ENCODE data around the gene CASQ2. TPM values are rescaled to one million over a fixed set of nuclear protein-coding genes. Genes with fewer than 3 reads are reported as not detected.

The CASQ2 gene
- total and polyA plus RNA-seq, 4 donors: 2.8 to 47.9 (median 15.2) TPM

GRCh38 chr1:115729756-115730155 lies 38.8 kb downstream of the CASQ2 start:
- H3K9me3 ChIP-seq (ENCODE audit: control insufficient read depth, low read length): no peaks in the 10 kb centered on the region
- no peaks in the 10 kb centered on the region for H3K4me1 ChIP-seq (ENCODE audit: control insufficient read depth in 1 of 2, insufficient read depth in 2 of 2, low read length in 2 of 2)
- H3K27ac ChIP-seq (ENCODE audit: low read depth in 1 of 2, low read length in 2 of 2): no peak overlapping the region
- H3K36me3 ChIP-seq (ENCODE audit: control insufficient read depth in 1 of 2, insufficient read depth in 2 of 2, low read length in 1 of 2): no peaks in the 10 kb centered on the region
- ATAC-seq (ENCODE audit: low FRiP score) (no peak), DNase-seq (no peak)
- H3K27me3 ChIP-seq (ENCODE audit: control insufficient read depth in 1 of 2, insufficient read depth in 2 of 2, low read length in 1 of 2): no peaks in the 10 kb centered on the region
- intact Hi-C loops (cut with DNase I): loop anchor here in 1 of 2 donors (5.0 kb wide), 1 partner anchor 33 kb away; no protein-coding TSS in a partner anchor
- H3K4me3 ChIP-seq (ENCODE audit: low read length in 2 of 2): no peak overlapping the region
- WGBS, 2 donors: 80 to 83% methylated on average over 4 of the region's 4 CpGs

GRCh38 chr1:115728341-115728740 lies 40.2 kb downstream of the CASQ2 start:
- no peaks in the 10 kb centered on the region for H3K36me3 ChIP-seq (ENCODE audit: control insufficient read depth in 1 of 2, insufficient read depth in 2 of 2, low read length in 1 of 2)
- H3K27me3 ChIP-seq (ENCODE audit: control insufficient read depth in 1 of 2, insufficient read depth in 2 of 2, low read length in 1 of 2): no peaks in the 10 kb centered on the region
- no peaks in the 10 kb centered on the region for H3K4me1 ChIP-seq (ENCODE audit: control insufficient read depth in 1 of 2, insufficient read depth in 2 of 2, low read length in 2 of 2)
- 64 to 74% methylated on average over 1 of the region's 1 CpG for WGBS, 2 donors
- ATAC-seq (ENCODE audit: low FRiP score) (no peak), DNase-seq (no peak)
- no peak overlapping the region for H3K27ac ChIP-seq (ENCODE audit: low read depth in 1 of 2, low read length in 2 of 2)
- no peaks in the 10 kb centered on the region for H3K9me3 ChIP-seq (ENCODE audit: control insufficient read depth, low read length)
- intact Hi-C loops (cut with DNase I): loop anchor here in 1 of 2 donors (5.0 kb wide), 1 partner anchor 34 kb away; no protein-coding TSS in a partner anchor
- no peak overlapping the region for H3K4me3 ChIP-seq (ENCODE audit: low read length in 2 of 2)

GRCh38 chr1:115727706-115728249 lies 40.7 kb downstream of the CASQ2 start:
- intact Hi-C loops (cut with DNase I): loop anchor here in 1 of 2 donors (5.0 kb wide), 1 partner anchor 35 kb away; no protein-coding TSS in a partner anchor
- no peaks in the 10 kb centered on the region for H3K9me3 ChIP-seq (ENCODE audit: control insufficient read depth, low read length)
- peak overlapping the region in 1 of 2 donors; percentile 8 for H3K27ac ChIP-seq (ENCODE audit: low read depth in 1 of 2, low read length in 2 of 2)
- no peaks in the 10 kb centered on the region for H3K36me3 ChIP-seq (ENCODE audit: control insufficient read depth in 1 of 2, insufficient read depth in 2 of 2, low read length in 1 of 2)
- H3K4me1 ChIP-seq (ENCODE audit: control insufficient read depth in 1 of 2, insufficient read depth in 2 of 2, low read length in 2 of 2): no peaks in the 10 kb centered on the region
- H3K27me3 ChIP-seq (ENCODE audit: control insufficient read depth in 1 of 2, insufficient read depth in 2 of 2, low read length in 1 of 2): no peaks in the 10 kb centered on the region
- no peak overlapping the region for H3K4me3 ChIP-seq (ENCODE audit: low read length in 2 of 2)
- DNase-seq: peak in 1 of 2 donors; percentile 83
- peak; percentile 84 for ATAC-seq (ENCODE audit: low FRiP score)
- WGBS, 2 donors: 20 to 22% methylated on average over 7 of the region's 7 CpGs

GRCh38 chr1:115726570-115726969 lies 41.9 kb downstream of the CASQ2 start:
- DNase-seq (no peak), ATAC-seq (ENCODE audit: low FRiP score) (no peak)
- intact Hi-C loops (cut with DNase I): loop anchor here in 1 of 2 donors (5.0 kb wide), 1 partner anchor 36 kb away; no protein-coding TSS in a partner anchor
- H3K4me1 ChIP-seq (ENCODE audit: control insufficient read depth in 1 of 2, insufficient read depth in 2 of 2, low read length in 2 of 2): no peaks in the 10 kb centered on the region
- H3K4me3 ChIP-seq (ENCODE audit: low read length in 2 of 2): no peak overlapping the region
- no peaks in the 10 kb centered on the region for H3K9me3 ChIP-seq (ENCODE audit: control insufficient read depth, low read length)
- H3K36me3 ChIP-seq (ENCODE audit: control insufficient read depth in 1 of 2, insufficient read depth in 2 of 2, low read length in 1 of 2): no peaks in the 10 kb centered on the region
- no peaks in the 10 kb centered on the region for H3K27me3 ChIP-seq (ENCODE audit: control insufficient read depth in 1 of 2, insufficient read depth in 2 of 2, low read length in 1 of 2)
- H3K27ac ChIP-seq (ENCODE audit: low read depth in 1 of 2, low read length in 2 of 2): no peak overlapping the region

- ATAC-seq (ENCODE audit: low FRiP score) (no peak), DNase-seq (no peak)
- H3K27ac ChIP-seq (ENCODE audit: low read depth in 1 of 2, low read length in 2 of 2): no peak overlapping the region
- intact Hi-C loops (cut with DNase I): loop anchor here in 1 of 2 donors (5.0 kb wide), 1 partner anchor 36 kb away; no protein-coding TSS in a partner anchor
- H3K4me3 ChIP-seq (ENCODE audit: low read length in 2 of 2): no peak overlapping the region
- 88 to 90% methylated on average over 3 of the region's 3 CpGs for WGBS, 2 donors
- no peaks in the 10 kb centered on the region for H3K36me3 ChIP-seq (ENCODE audit: control insufficient read depth in 1 of 2, insufficient read depth in 2 of 2, low read length in 1 of 2)
- H3K4me1 ChIP-seq (ENCODE audit: control insufficient read depth in 1 of 2, insufficient read depth in 2 of 2, low read length in 2 of 2): no peaks in the 10 kb centered on the region
- H3K9me3 ChIP-seq (ENCODE audit: control insufficient read depth, low read length): no peaks in the 10 kb centered on the region
- H3K27me3 ChIP-seq (ENCODE audit: control insufficient read depth in 1 of 2, insufficient read depth in 2 of 2, low read length in 1 of 2): no peaks in the 10 kb centered on the region
Observed at GRCh38 chr1:115726161-115726560, 42.4 kb downstream of the CASQ2 start.

GRCh38 chr1:115725600-115725999 lies 42.9 kb downstream of the CASQ2 start:
- DNase-seq: no peak
- H3K9me3 ChIP-seq (ENCODE audit: control insufficient read depth, low read length): no peaks in the 10 kb centered on the region
- no peak overlapping the region for H3K27ac ChIP-seq (ENCODE audit: low read depth in 1 of 2, low read length in 2 of 2)
- intact Hi-C loops (cut with DNase I): loop anchor here in 1 of 2 donors (5.0 kb wide), 1 partner anchor 37 kb away; no protein-coding TSS in a partner anchor
- H3K36me3 ChIP-seq (ENCODE audit: control insufficient read depth in 1 of 2, insufficient read depth in 2 of 2, low read length in 1 of 2): no peaks in the 10 kb centered on the region
- H3K4me3 ChIP-seq (ENCODE audit: low read length in 2 of 2): no peak overlapping the region
- H3K4me1 ChIP-seq (ENCODE audit: control insufficient read depth in 1 of 2, insufficient read depth in 2 of 2, low read length in 2 of 2): no peaks in the 10 kb centered on the region
- ATAC-seq (ENCODE audit: low FRiP score): peak; percentile 22
- H3K27me3 ChIP-seq (ENCODE audit: control insufficient read depth in 1 of 2, insufficient read depth in 2 of 2, low read length in 1 of 2): no peaks in the 10 kb centered on the region
- WGBS, 2 donors: 81 to 88% methylated on average over 2 of the region's 2 CpGs

GRCh38 chr1:115723756-115724155 lies 44.8 kb downstream of the CASQ2 start:
- H3K4me1 ChIP-seq (ENCODE audit: control insufficient read depth in 1 of 2, insufficient read depth in 2 of 2, low read length in 2 of 2): no peaks in the 10 kb centered on the region
- no peaks in the 10 kb centered on the region for H3K27me3 ChIP-seq (ENCODE audit: control insufficient read depth in 1 of 2, insufficient read depth in 2 of 2, low read length in 1 of 2)
- ATAC-seq (ENCODE audit: low FRiP score): no peak
- no peak for DNase-seq
- WGBS, 2 donors: 90 to 91% methylated on average over 5 of the region's 5 CpGs
- intact Hi-C loops (cut with DNase I): no loop called here
- no peaks in the 10 kb centered on the region for H3K9me3 ChIP-seq (ENCODE audit: control insufficient read depth, low read length)
- no peak overlapping the region for H3K4me3 ChIP-seq (ENCODE audit: low read length in 2 of 2)
- H3K36me3 ChIP-seq (ENCODE audit: control insufficient read depth in 1 of 2, insufficient read depth in 2 of 2, low read length in 1 of 2): no peaks in the 10 kb centered on the region
- H3K27ac ChIP-seq (ENCODE audit: low read depth in 1 of 2, low read length in 2 of 2): no peak overlapping the region

- DNase-seq: no peak
- WGBS, 2 donors: 94 to 97% methylated on average over 1 of the region's 1 CpG
- H3K27ac ChIP-seq (ENCODE audit: low read depth in 1 of 2, low read length in 2 of 2): no peak overlapping the region
Observed at GRCh38 chr1:115722221-115722620, 46.3 kb downstream of the CASQ2 start.

GRCh38 chr1:115719285-115719684 lies 49.2 kb downstream of the CASQ2 start:
- Histone ChIP-seq H3K36me3 (ENCODE audit: control insufficient read depth in 1 of 2, insufficient read depth in 2 of 2, low read length in 1 of 2) (no peaks in the 10 kb centered on the region), H3K27me3 (ENCODE audit: control insufficient read depth in 1 of 2, insufficient read depth in 2 of 2, low read length in 1 of 2) (no peaks in the 10 kb centered on the region), H3K4me3 (ENCODE audit: low read length in 2 of 2) (no peak overlapping the region), H3K4me1 (ENCODE audit: control insufficient read depth in 1 of 2, insufficient read depth in 2 of 2, low read length in 2 of 2) (no peaks in the 10 kb centered on the region), H3K27ac (ENCODE audit: low read depth in 1 of 2, low read length in 2 of 2) (no peak overlapping the region), H3K9me3 (ENCODE audit: control insufficient read depth, low read length) (no peaks in the 10 kb centered on the region)
- ATAC-seq (ENCODE audit: low FRiP score) (no peak), DNase-seq (no peak)
- WGBS, 2 donors: 94 to 95% methylated on average over 7 of the region's 7 CpGs
- intact Hi-C loops (cut with DNase I): loop anchor here in 1 of 2 donors (5.0 kb wide), 1 partner anchor 53 kb away; no protein-coding TSS in a partner anchor

More at GRCh38 chr1:115722221-115722620, 46.3 kb downstream of the CASQ2 start:
- no peak for ATAC-seq (ENCODE audit: low FRiP score)
- Histone ChIP-seq H3K4me1 (ENCODE audit: control insufficient read depth in 1 of 2, insufficient read depth in 2 of 2, low read length in 2 of 2) (no peaks in the 10 kb centered on the region), H3K36me3 (ENCODE audit: control insufficient read depth in 1 of 2, insufficient read depth in 2 of 2, low read length in 1 of 2) (no peaks in the 10 kb centered on the region), H3K4me3 (ENCODE audit: low read length in 2 of 2) (no peak overlapping the region), H3K27me3 (ENCODE audit: control insufficient read depth in 1 of 2, insufficient read depth in 2 of 2, low read length in 1 of 2) (no peaks in the 10 kb centered on the region), H3K9me3 (ENCODE audit: control insufficient read depth, low read length) (no peaks in the 10 kb centered on the region)
- intact Hi-C loops (cut with DNase I): no loop called here
